A549 treated with GW870086 at 1 μM for 4 hours (cell line): ENCODE measurements around the gene RECQL5. TPM values are rescaled to one million over a fixed set of nuclear protein-coding genes. Genes with fewer than 3 reads are reported as not detected.

Experiments used
- total RNA-seq: library from RNA; stranded (reverse); fragments of 200-300 nt; extraction: Qiagen RNA extraction; gene quantifications from 5 replicates; pipeline ENCODE4 v1.2.3, GENCODE V29; 2022; ENCODE audit warnings: low read depth

The RECQL5 gene
- total RNA-seq = 21.9 to 29.3 TPM (median 29.2 TPM) in 5 replicates

DNA sequence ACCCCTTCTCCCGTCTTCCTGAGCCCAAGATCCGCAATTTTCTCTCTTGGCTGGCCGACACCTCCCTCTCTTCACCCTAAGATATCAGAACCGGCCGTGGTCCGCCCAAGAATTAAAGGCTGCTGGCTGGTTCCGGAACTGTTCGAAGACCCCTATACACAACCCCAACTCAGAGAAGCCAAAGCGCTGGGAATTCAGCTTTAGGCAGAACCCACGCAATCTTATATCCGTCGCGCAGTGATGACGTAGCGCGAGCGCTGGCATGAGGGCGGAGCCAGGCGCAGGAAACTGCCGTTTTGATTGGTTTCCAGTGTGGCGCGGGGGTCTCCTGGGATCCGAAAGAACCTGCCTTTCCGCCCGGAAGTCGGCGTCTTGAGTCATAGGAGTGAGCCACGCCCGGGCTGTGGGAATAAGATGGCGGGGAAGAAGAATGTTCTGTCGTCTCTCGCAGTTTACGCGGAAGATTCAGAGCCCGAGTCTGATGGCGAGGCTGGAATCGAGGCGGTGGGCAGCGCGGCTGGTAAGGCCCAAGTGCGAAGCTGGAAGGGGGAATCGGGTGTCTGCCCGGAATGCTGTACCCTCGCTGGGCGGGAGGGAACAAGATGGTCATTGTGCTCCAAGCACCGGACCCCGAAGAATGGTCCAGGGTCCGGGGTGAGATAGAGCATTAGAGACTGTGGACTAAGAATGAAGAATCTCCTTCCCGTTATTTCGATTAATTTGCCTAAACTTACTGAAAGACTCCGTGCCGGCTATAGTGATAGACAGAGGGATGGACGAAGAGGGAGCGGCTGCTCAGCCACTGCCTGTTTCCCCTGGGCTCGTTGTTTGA lies at the start of gene RECQL5, which contains the start of gene SAP30BP:
TSS of gene RECQL5 (minus strand) at position 196 of the 832 bp plus-strand sequence. CDS start 597 bp downstream, outside the sequence.
TSS of gene SAP30BP (plus strand) at position 380 of the 832 bp plus-strand sequence. CDS start at position 415, 35 bp downstream.

DNA sequence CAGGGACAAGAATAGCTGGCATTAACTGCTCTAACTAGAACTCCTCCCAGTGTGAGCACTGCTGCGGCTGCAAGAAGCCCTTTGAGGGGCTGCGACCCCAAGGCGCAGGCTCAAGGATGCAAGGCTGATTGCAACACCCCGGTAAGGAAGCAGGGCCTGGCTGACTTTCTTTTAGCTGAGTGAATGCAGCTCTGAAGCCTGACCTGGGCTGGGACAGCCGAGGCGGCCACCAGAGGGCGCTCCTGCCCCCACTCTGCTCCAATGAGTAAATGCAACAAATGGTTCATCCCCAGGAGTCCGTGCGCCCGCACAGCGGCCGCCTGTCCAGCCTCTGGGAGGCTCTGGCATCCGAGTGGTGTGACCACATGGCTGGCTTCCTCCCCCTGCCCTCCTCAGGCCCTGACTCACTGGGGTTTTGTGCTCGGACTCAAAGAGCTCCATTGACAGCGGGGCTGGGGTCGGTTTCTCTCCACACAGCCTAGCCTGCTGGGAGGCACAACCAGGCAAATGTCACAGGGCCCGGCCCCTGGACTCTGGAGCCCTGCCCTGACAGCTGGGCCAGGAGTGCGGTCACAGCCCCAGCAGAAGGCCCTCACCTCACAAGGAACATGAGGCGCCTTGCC lies 34.0 kb downstream of the RECQL5 start, which contains the start of gene SMIM5:
TSS of gene SMIM5 (plus strand) at position 572 of the 623 bp plus-strand sequence. CDS start 6,768 bp downstream, outside the sequence.

GRCh38 chr17:75587675-75588595 lies 79.0 kb downstream of the RECQL5 start, which contains the start of gene MYO15B:
Gene MYO15B, plus strand, starts transcription at chr17:75587800. Its CDS starts 258 bp downstream, at chr17:75588058.

Other genes starting within 250 kb of the RECQL5 start
- gene TMEM94, start 210.5 kb downstream of the RECQL5 start, total RNA-seq = 38.2 to 53.1 TPM (median 46.0 TPM) in 5 replicates
- gene CASKIN2, start 151.6 kb downstream of the RECQL5 start, total RNA-seq = 7.2 to 13.6 TPM (median 11.7 TPM) in 5 replicates
- gene TSEN54, start 150.6 kb downstream of the RECQL5 start, total RNA-seq = 30.7 to 45.6 TPM (median 42.3 TPM) in 5 replicates
- gene LLGL2, start 141.5 kb downstream of the RECQL5 start, total RNA-seq = 19.9 to 32.7 TPM (median 28.7 TPM) in 5 replicates
- 38.8 to 59.9 TPM (median 49.7 TPM) in 5 replicates for gene MYO15B, start 79.4 kb downstream of the RECQL5 start, total RNA-seq
- gene SMIM5, start 33.7 kb downstream of the RECQL5 start, total RNA-seq = 0.54 to 1.1 TPM (median 0.86 TPM) in 5 replicates
- 113 to 128 TPM (median 120 TPM) in 5 replicates for gene SAP30BP, start 184 bp upstream of the RECQL5 start, total RNA-seq
- 74.8 to 94.7 TPM (median 80.4 TPM) in 5 replicates for gene ITGB4, start 54.3 kb upstream of the RECQL5 start, total RNA-seq
- 56.7 to 84.6 TPM (median 80.2 TPM) in 5 replicates for gene GALK1, start 98.0 kb upstream of the RECQL5 start, total RNA-seq
- 25.8 to 33.0 TPM (median 30.3 TPM) in 5 replicates for gene UNK, start 117.7 kb upstream of the RECQL5 start, total RNA-seq
- gene UNC13D, start 177.2 kb upstream of the RECQL5 start, total RNA-seq = 3.3 to 7.1 TPM (median 6.1 TPM) in 5 replicates
- 83.3 to 93.3 TPM (median 89.9 TPM) in 5 replicates for gene WBP2, start 188.2 kb upstream of the RECQL5 start, total RNA-seq
- 126 to 197 TPM (median 175 TPM) in 5 replicates for gene TRIM47, start 211.4 kb upstream of the RECQL5 start, total RNA-seq
- gene TRIM65, start 229.8 kb upstream of the RECQL5 start, total RNA-seq = 26.4 to 39.7 TPM (median 36.3 TPM) in 5 replicates
- gene MRPL38, start 237.7 kb upstream of the RECQL5 start, total RNA-seq = 88.0 to 126 TPM (median 118 TPM) in 5 replicates